Subcutaneous abdominal adipose tissue (tissue), 5 donors: ENCODE measurements around the gene CDH26.
"Not testable (repeated sequence)": the region's sequence is repeated elsewhere in the genome, so short reads cannot be mapped to it uniquely, and the experiment has no call there.

Experiments used
- H3K27ac ChIP-seq: one replicate; pipeline ENCODE4 v1.7.0; 2013; ENCODE audit warnings: low read depth, mild to moderate bottlenecking, inconsistent platforms, low read length, moderate library complexity
- H3K27me3 ChIP-seq, 5 donors: one replicate each; pipeline ENCODE4 v1.7.0; 2013; ENCODE audit warnings: low read length in 5 of 5, inconsistent platforms in 1 of 5; ENCODE audit not compliant: control insufficient read depth in 5 of 5, insufficient read depth in 4 of 5
- H3K36me3 ChIP-seq, 5 donors: one replicate each; pipeline ENCODE4 v1.7.0; 2013; ENCODE audit warnings: low read length in 5 of 5; ENCODE audit not compliant: control insufficient read depth in 5 of 5, insufficient read depth in 5 of 5
- H3K4me1 ChIP-seq, 5 donors: one replicate each; pipeline ENCODE4 v1.7.0; 2013; ENCODE audit warnings: low read length in 5 of 5, mild to moderate bottlenecking in 3 of 5, moderate library complexity in 1 of 5; ENCODE audit not compliant: control insufficient read depth in 5 of 5, insufficient read depth in 5 of 5
- H3K4me3 ChIP-seq, 5 donors: one replicate each; pipeline ENCODE4 v1.7.0; 2013; ENCODE audit warnings: low read length in 5 of 5, low read depth in 1 of 5
- H3K9ac ChIP-seq, 5 donors: one replicate each; pipeline ENCODE4 v1.7.0; 2013; ENCODE audit warnings: low read length in 5 of 5, mild to moderate bottlenecking in 4 of 5, moderate library complexity in 3 of 5
- H3K9me3 ChIP-seq, 5 donors: one replicate each; pipeline ENCODE4 v1.7.0; 2013; ENCODE audit warnings: low read length in 5 of 5; ENCODE audit not compliant: control insufficient read depth in 5 of 5
- donor health status: healthy.
- donor health status: healthy.
- donor health status: healthy.
- donor health status: healthy.
- donor health status: healthy.

Gene CDH26

GRCh38 chr20:60038400-60039008 lies 80.3 kb downstream of the CDH26 start:
- Histone ChIP-seq H3K36me3 (no peaks in the 10 kb centered on the region), H3K4me3 (no peak overlapping the region), H3K9me3 (no peaks in the 10 kb centered on the region), H3K4me1 (peaks cover 7 to 21% (median 17%) of the 10 kb centered on the region in 5 donors), H3K9ac (no peak overlapping the region), H3K27ac (no peak overlapping the region), H3K27me3 (peaks cover 0 to 7% (median 0%) of the 10 kb centered on the region in 5 donors)

GRCh38 chr20:60039526-60039925 lies 81.3 kb downstream of the CDH26 start:
- Histone ChIP-seq H3K27ac (no peak overlapping the region), H3K4me1 (peaks cover 2 to 11% (median 7%) of the 10 kb centered on the region in 5 donors), H3K36me3 (no peaks in the 10 kb centered on the region), H3K27me3 (peaks cover 0 to 7% (median 0%) of the 10 kb centered on the region in 5 donors), H3K4me3 (no peak overlapping the region), H3K9me3 (no peaks in the 10 kb centered on the region), H3K9ac (no peak overlapping the region)

- no peaks in the 10 kb centered on the region for H3K9me3 ChIP-seq
- H3K4me3 ChIP-seq = no peak overlapping the region
- H3K9ac ChIP-seq = no peak overlapping the region
- no peaks in the 10 kb centered on the region for H3K36me3 ChIP-seq
- H3K4me1 ChIP-seq = peaks cover 0 to 4% (median 0%) of the 10 kb centered on the region in 5 donors
- H3K27me3 ChIP-seq = peaks cover 0 to 7% (median 0%) of the 10 kb centered on the region in 5 donors
- no peak overlapping the region for H3K27ac ChIP-seq
Measured at GRCh38 chr20:60040471-60041162, 82.4 kb downstream of the CDH26 start.

- H3K27ac ChIP-seq, H3K4me3 ChIP-seq, H3K9me3 ChIP-seq, H3K27me3 ChIP-seq, H3K9ac ChIP-seq, H3K4me1 ChIP-seq, H3K36me3 ChIP-seq: not testable (repeated sequence)
Measured at GRCh38 chr20:60041436-60042165, 83.4 kb downstream of the CDH26 start.

GRCh38 chr20:60043435-60043834 lies 85.2 kb downstream of the CDH26 start:
- H3K27ac ChIP-seq = no peak overlapping the region
- H3K27me3 ChIP-seq = peaks cover 0 to 2% (median 0%) of the 10 kb centered on the region in 5 donors
- peaks cover 0 to 5% (median 0%) of the 10 kb centered on the region in 5 donors for H3K4me1 ChIP-seq
- H3K9me3 ChIP-seq = no peaks in the 10 kb centered on the region
- H3K36me3 ChIP-seq = no peaks in the 10 kb centered on the region
- no peak overlapping the region for H3K9ac ChIP-seq
- no peak overlapping the region for H3K4me3 ChIP-seq

- Histone ChIP-seq H3K4me1 (peaks cover 0 to 5% (median 0%) of the 10 kb centered on the region in 5 donors), H3K36me3 (no peaks in the 10 kb centered on the region), H3K4me3 (no peak overlapping the region), H3K9ac (no peak overlapping the region), H3K9me3 (no peaks in the 10 kb centered on the region), H3K27ac (no peak overlapping the region), H3K27me3 (peaks cover 0 to 5% (median 3%) of the 10 kb centered on the region in 5 donors)
Measured at GRCh38 chr20:60046011-60046413, 87.8 kb downstream of the CDH26 start.

- Histone ChIP-seq H3K4me1 (peaks cover 0 to 5% (median 0%) of the 10 kb centered on the region in 5 donors), H3K27ac (no peak overlapping the region), H3K27me3 (peaks cover 0 to 5% (median 3%) of the 10 kb centered on the region in 5 donors), H3K4me3 (no peak overlapping the region), H3K36me3 (no peaks in the 10 kb centered on the region), H3K9me3 (no peaks in the 10 kb centered on the region), H3K9ac (no peak overlapping the region)
Measured at GRCh38 chr20:60046436-60046835, 88.2 kb downstream of the CDH26 start.

- H3K4me3 ChIP-seq = no peak overlapping the region
- H3K4me1 ChIP-seq = peaks cover 0 to 5% (median 0%) of the 10 kb centered on the region in 5 donors
- H3K9ac ChIP-seq = no peak overlapping the region
- H3K9me3 ChIP-seq = no peaks in the 10 kb centered on the region
- peaks cover 1 to 7% (median 5%) of the 10 kb centered on the region in 5 donors for H3K27me3 ChIP-seq
- no peaks in the 10 kb centered on the region for H3K36me3 ChIP-seq
- H3K27ac ChIP-seq = no peak overlapping the region
Measured at GRCh38 chr20:60046860-60047259, 88.6 kb downstream of the CDH26 start.

- no peaks in the 10 kb centered on the region for H3K9me3 ChIP-seq
- peaks cover 0 to 5% (median 0%) of the 10 kb centered on the region in 5 donors for H3K4me1 ChIP-seq
- no peak overlapping the region for H3K4me3 ChIP-seq
- H3K36me3 ChIP-seq = no peaks in the 10 kb centered on the region
- peaks cover 4 to 23% (median 16%) of the 10 kb centered on the region in 5 donors for H3K27me3 ChIP-seq
- no peak overlapping the region for H3K9ac ChIP-seq
- H3K27ac ChIP-seq = no peak overlapping the region
Measured at GRCh38 chr20:60048634-60049521, 90.7 kb downstream of the CDH26 start.
